CD14-positive monocyte (primary cell): ENCODE results near the gene ASCC1. TPM values are rescaled to one million over a fixed set of nuclear protein-coding genes. Genes with fewer than 3 reads are reported as not detected.

Source experiments
- DNase-seq, 3 donors: peaks; one replicate each; pipeline ENCODE4 v3.0.0-alpha.2; 2011 to 2022
- H2AFZ ChIP-seq: 2 replicates; pipeline ENCODE4 v1.6.0; 2012; ENCODE audit warnings: mild to moderate bottlenecking, low read depth, low read length, inconsistent platforms; ENCODE audit not compliant: insufficient read depth, poor library complexity, severe bottlenecking
- H3K27ac ChIP-seq, 2 donors: 1 replicate in 1 of 2; 2 replicates in 1 of 2; pipeline ENCODE4 v1.5.1; 2012 to 2013; ENCODE audit warnings: low read length in 2 of 2, control low read depth in 1 of 2, inconsistent platforms in 1 of 2, low read depth in 1 of 2, mild to moderate bottlenecking in 1 of 2
- H3K27me3 ChIP-seq, 2 donors: one replicate each; pipeline versions ENCODE4 v1.6.0 to v1.6.1; 2011 to 2013; ENCODE audit warnings: low read length in 2 of 2; ENCODE audit not compliant: control insufficient read depth in 2 of 2, insufficient read depth in 2 of 2
- H3K36me3 ChIP-seq, 2 donors: replicated peaks in 1 of 2; 1 replicate in 1 of 2; 2 replicates in 1 of 2; pipeline versions ENCODE4 v1.5.1 to v1.6.1; 2012 to 2013; ENCODE audit warnings: low read length in 2 of 2, control low read depth in 1 of 2, inconsistent platforms in 1 of 2, mild to moderate bottlenecking in 1 of 2; ENCODE audit not compliant: insufficient read depth in 2 of 2, control insufficient read depth in 1 of 2
- H3K4me1 ChIP-seq, 2 donors: 1 replicate in 1 of 2; 2 replicates in 1 of 2; pipeline versions ENCODE4 v1.5.1 to v1.6.1; 2012 to 2013; ENCODE audit warnings: low read length in 2 of 2, control low read depth in 1 of 2, inconsistent platforms in 1 of 2, mild to moderate bottlenecking in 1 of 2, moderate library complexity in 1 of 2; ENCODE audit not compliant: insufficient read depth in 2 of 2, control insufficient read depth in 1 of 2
- H3K4me2 ChIP-seq: replicated peaks from 2 replicates; pipeline ENCODE3; 2012; ENCODE audit warnings: low read length, moderate library complexity, mild to moderate bottlenecking; ENCODE audit not compliant: poor library complexity, severe bottlenecking; ENCODE audit errors: extremely low read depth
- H3K4me3 ChIP-seq, 3 experiments: fragments of 200-600 bp in 1 of 3; sonication (generic) in 1 of 3; replicated peaks in 1 of 3; 1 replicate in 2 of 3; 2 replicates in 1 of 3; pipeline ENCODE4 v1.5.1; 2011 to 2013; ENCODE audit warnings: low read length in 3 of 3, mild to moderate bottlenecking in 3 of 3, control low read depth in 2 of 3, low read depth in 2 of 3, inconsistent platforms in 1 of 3, moderate library complexity in 1 of 3
- H3K79me2 ChIP-seq: 2 replicates; pipeline ENCODE4 v1.6.0; 2012; ENCODE audit warnings: mild to moderate bottlenecking, control low read depth, inconsistent platforms, low read length, moderate library complexity; ENCODE audit not compliant: insufficient read depth
- H3K9ac ChIP-seq: 2 replicates; pipeline ENCODE4 v1.6.0; 2017; ENCODE audit warnings: low read length, mild to moderate bottlenecking; ENCODE audit not compliant: insufficient read depth, poor library complexity, severe bottlenecking
- H3K9me3 ChIP-seq, 2 donors: replicated peaks in 1 of 2; 1 replicate in 1 of 2; 2 replicates in 1 of 2; pipeline versions ENCODE4 v1.5.1 to v1.6.1; 2012 to 2013; ENCODE audit warnings: low read length in 2 of 2, control low read depth in 1 of 2; ENCODE audit not compliant: control insufficient read depth in 1 of 2, insufficient read depth in 1 of 2
- H4K20me1 ChIP-seq: 2 replicates; pipeline ENCODE4 v1.6.0; 2012; ENCODE audit warnings: mild to moderate bottlenecking, low read length, control low read depth, moderate library complexity; ENCODE audit not compliant: insufficient read depth
- H3K27ac Mint-ChIP-seq, 7 donors: one replicate each; pipeline ENCODE4 v1.8.0; 2020; ENCODE audit warnings: mild to moderate bottlenecking in 7 of 7, mixed read lengths in 7 of 7, moderate library complexity in 6 of 7, inconsistent platforms in 2 of 7
- H3K27me3 Mint-ChIP-seq, 3 donors: one replicate each; pipeline ENCODE4 v1.8.0; 2021 to 2022; ENCODE audit warnings: low read depth in 3 of 3, mild to moderate bottlenecking in 3 of 3, mixed read lengths in 3 of 3, moderate library complexity in 3 of 3, inconsistent platforms in 1 of 3
- H3K36me3 Mint-ChIP-seq, 2 donors: one replicate each; pipeline ENCODE4 v1.8.0; 2020; ENCODE audit warnings: mixed read lengths in 2 of 2, inconsistent platforms in 1 of 2, mild to moderate bottlenecking in 1 of 2
- H3K4me1 Mint-ChIP-seq: one replicate; pipeline ENCODE4 v1.8.0; 2020; ENCODE audit warnings: mild to moderate bottlenecking, mixed read lengths
- H3K4me3 Mint-ChIP-seq, 2 donors: one replicate each; pipeline ENCODE4 v1.8.0; 2020; ENCODE audit warnings: mild to moderate bottlenecking in 2 of 2, mixed read lengths in 2 of 2, moderate library complexity in 1 of 2
- H3K9me3 Mint-ChIP-seq, 7 donors: one replicate each; pipeline ENCODE4 v1.8.0; 2020 to 2022; ENCODE audit warnings: mixed read lengths in 7 of 7, mild to moderate bottlenecking in 6 of 7, moderate library complexity in 6 of 7, inconsistent platforms in 2 of 7
- CTCF ChIP-seq: fragments of 200-600 bp; IDR thresholded peaks from one replicate; pipeline ENCODE4 v1.8.0; 2022; ENCODE audit warnings: antibody characterized with exemption, mild to moderate bottlenecking
- WGBS: methylation state at CpG from one replicate; pipeline ENCODE4 v1.1.5; 2013; ENCODE audit warnings: missing lambda C conversion rate; ENCODE audit not compliant: insufficient coverage; 5-methylcytosine and 5-hydroxymethylcytosine counted together
- intact Hi-C, 2 donors: fragments of 100-400 bp; cut with micrococcal nuclease; formaldehyde crosslinking; loops; one replicate each; pipeline versions ENCODE4 v1.15.0 to v1.15.1; 2023
- polyA plus RNA-seq, 3 donors: library from polyadenylated mRNA; depleted of rRNA in 1 of 3; unstranded in 2 of 3; stranded (reverse) in 1 of 3; fragments of 300-500 nt in 2 of 3; fragments of >200 nt in 1 of 3; fragmentation: Illumina TruSeq in 2 of 3; gene quantifications; 1 replicate in 2 of 3; 2 replicates in 1 of 3; pipeline ENCODE4 v1.2.3, GENCODE V29; 2012 to 2021

ASCC1 gene
- polyA plus RNA-seq, 3 donors = 8.2 to 20.9 (median 17.9) TPM

DNA sequence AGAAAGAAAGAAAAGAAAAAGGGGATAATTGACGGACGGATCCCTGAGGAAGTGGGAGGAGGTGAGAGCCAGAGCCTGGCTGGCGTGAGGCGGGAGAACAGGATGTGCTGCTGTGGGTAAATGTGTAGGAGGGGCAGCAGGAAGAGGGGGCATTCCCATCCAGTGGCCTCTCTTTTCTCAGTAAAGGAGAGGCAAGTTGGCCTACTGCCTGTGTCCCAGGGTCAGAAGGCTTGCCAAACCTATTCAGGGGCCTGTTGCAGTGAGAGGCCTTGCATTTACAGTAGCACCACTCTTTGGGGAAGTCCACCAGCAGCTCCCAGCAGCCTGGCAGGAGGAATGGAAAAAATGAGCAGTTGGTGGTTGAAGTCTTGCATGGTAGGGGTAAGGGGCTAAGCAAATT is 26.6 kb upstream of the ASCC1 start:
- Histone ChIP-seq H3K27ac (no peak overlapping the region), H3K79me2 (no peaks in the 10 kb centered on the region), H2AFZ (no peak overlapping the region), H3K9me3 (no peaks in the 10 kb centered on the region), H3K4me2 (no peak overlapping the region), H3K4me1 (peaks cover 15 to 18% of the 10 kb centered on the region in 2 donors), H4K20me1 (no peaks in the 10 kb centered on the region), H3K9ac (no peak overlapping the region), H3K4me3 (no peak overlapping the region), H3K27me3 (no peaks in the 10 kb centered on the region), H3K36me3 (peaks cover 0 to 3% of the 10 kb centered on the region in 2 donors)
- DNase-seq = no peak
- intact Hi-C loops = no loop called here
- Mint-ChIP-seq H3K27me3 (peaks cover 0 to 8% (median 3%) of the 10 kb centered on the region in 3 donors), H3K4me3 (peak overlapping the region in 1 of 2 donors; percentile 2), H3K9me3 (peaks cover 0 to 1% (median 0%) of the 10 kb centered on the region in 7 donors), H3K4me1 (peaks cover 32% of the 10 kb centered on the region), H3K36me3 (peaks cover 8 to 13% of the 10 kb centered on the region in 2 donors), H3K27ac (peak overlapping the region in 2 of 7 donors; percentile 10 to 21)
- TF ChIP-seq CTCF = no peak
- 36% methylated on average over 4 of the region's 4 CpGs for WGBS

GRCh38 chr10:72241691-72242252 is 25.7 kb upstream of the ASCC1 start:
- Histone ChIP-seq H3K9me3 (no peaks in the 10 kb centered on the region), H3K79me2 (no peaks in the 10 kb centered on the region), H3K27me3 (no peaks in the 10 kb centered on the region), H3K36me3 (peaks cover 2 to 11% of the 10 kb centered on the region in 2 donors), H3K4me1 (peaks cover 15 to 18% of the 10 kb centered on the region in 2 donors), H3K27ac (no peak overlapping the region), H3K9ac (no peak overlapping the region), H2AFZ (no peak overlapping the region), H3K4me2 (no peak overlapping the region), H4K20me1 (no peaks in the 10 kb centered on the region), H3K4me3 (no peak overlapping the region)
- H3K36me3 Mint-ChIP-seq = peaks cover 12 to 22% of the 10 kb centered on the region in 2 donors
- no peak overlapping the region for H3K4me3 Mint-ChIP-seq
- no peak overlapping the region for H3K27ac Mint-ChIP-seq
- 100% methylated on average over 2 of the region's 8 CpGs for WGBS
- peaks cover 0 to 1% (median 0%) of the 10 kb centered on the region in 7 donors for H3K9me3 Mint-ChIP-seq
- intact Hi-C loops = no loop called here
- DNase-seq = no peak
- no peak for TF ChIP-seq CTCF
- peaks cover 0 to 8% (median 3%) of the 10 kb centered on the region in 3 donors for H3K27me3 Mint-ChIP-seq
- peaks cover 32% of the 10 kb centered on the region for H3K4me1 Mint-ChIP-seq
